ENCODE results near the gene CDV3.
A peak's percentile ranks its signal among the peaks of the same experiment; 100 is the strongest.

CDV3 gene

GRCh38 chr3:133568294-133569014, 5.0 kb upstream of the CDV3 start:
- no peak for DNase-seq (ENCODE audit: low read depth in 4 of 4, low spot score in 1 of 4)

DNA sequence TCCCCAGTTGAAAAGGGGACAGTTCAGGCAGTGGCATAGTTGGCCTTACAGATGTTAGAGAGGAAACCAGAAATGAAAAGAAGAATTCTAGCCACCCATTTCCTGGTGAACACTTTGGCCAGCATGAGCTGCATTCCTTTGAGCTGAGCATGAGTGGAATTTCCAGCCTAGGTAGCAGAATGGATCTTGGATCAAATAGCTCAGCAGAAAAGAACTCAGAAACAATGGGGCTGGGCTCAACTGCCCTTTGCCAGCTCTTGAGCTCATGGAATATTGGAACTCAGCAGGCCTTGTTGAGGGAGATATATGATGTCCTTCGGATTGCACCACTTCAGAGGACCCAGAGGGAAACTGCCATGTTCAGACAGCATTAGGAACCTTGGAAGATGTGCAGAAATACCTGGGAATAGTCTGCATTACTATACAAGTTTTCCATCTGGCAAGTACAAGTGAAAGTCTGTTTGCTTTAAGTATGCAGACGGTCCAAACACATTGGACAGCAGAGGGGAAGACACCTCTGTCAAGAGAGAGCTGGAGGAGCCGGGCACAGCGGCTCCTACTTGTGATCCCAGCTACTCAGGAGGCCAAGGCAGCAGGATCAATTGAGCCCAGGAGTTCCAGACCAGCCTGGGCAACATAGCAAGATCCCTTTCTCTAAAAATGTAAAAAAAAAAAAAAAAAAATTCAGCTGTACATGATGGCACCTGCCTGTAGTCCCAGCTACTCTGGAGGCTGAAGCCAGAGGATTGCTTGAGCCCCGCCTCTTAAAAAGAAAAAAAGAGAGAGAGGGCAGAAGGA, 3.1 kb upstream of the CDV3 start:
- no peak for DNase-seq (ENCODE audit: low read depth in 4 of 4, low spot score in 1 of 4)

- DNase-seq (ENCODE audit: low read depth in 4 of 4, low spot score in 1 of 4): no peak
Observed at GRCh38 chr3:133570937-133571320, 2.6 kb upstream of the CDV3 start.

GRCh38 chr3:133572158-133573053, 1.1 kb upstream of the CDV3 start:
- no peak for DNase-seq (ENCODE audit: low read depth in 4 of 4, low spot score in 1 of 4)

- DNase-seq (ENCODE audit: low read depth in 4 of 4, low spot score in 1 of 4): peak; percentile 96 to 100 (median 100)
Observed at GRCh38 chr3:133573054-133573628, 345 bp upstream of the CDV3 start.

- peak; percentile 41 to 61 (median 50) for DNase-seq (ENCODE audit: low read depth in 4 of 4, low spot score in 1 of 4)
Observed at GRCh38 chr3:133574260-133574881, 885 bp downstream of the CDV3 start.

- DNase-seq (ENCODE audit: low read depth in 4 of 4, low spot score in 1 of 4): no peak
Observed at GRCh38 chr3:133575086-133575485, 1.6 kb downstream of the CDV3 start.

- DNase-seq (ENCODE audit: low read depth in 4 of 4, low spot score in 1 of 4): no peak
Observed at GRCh38 chr3:133576169-133576568, 2.7 kb downstream of the CDV3 start.

DNA sequence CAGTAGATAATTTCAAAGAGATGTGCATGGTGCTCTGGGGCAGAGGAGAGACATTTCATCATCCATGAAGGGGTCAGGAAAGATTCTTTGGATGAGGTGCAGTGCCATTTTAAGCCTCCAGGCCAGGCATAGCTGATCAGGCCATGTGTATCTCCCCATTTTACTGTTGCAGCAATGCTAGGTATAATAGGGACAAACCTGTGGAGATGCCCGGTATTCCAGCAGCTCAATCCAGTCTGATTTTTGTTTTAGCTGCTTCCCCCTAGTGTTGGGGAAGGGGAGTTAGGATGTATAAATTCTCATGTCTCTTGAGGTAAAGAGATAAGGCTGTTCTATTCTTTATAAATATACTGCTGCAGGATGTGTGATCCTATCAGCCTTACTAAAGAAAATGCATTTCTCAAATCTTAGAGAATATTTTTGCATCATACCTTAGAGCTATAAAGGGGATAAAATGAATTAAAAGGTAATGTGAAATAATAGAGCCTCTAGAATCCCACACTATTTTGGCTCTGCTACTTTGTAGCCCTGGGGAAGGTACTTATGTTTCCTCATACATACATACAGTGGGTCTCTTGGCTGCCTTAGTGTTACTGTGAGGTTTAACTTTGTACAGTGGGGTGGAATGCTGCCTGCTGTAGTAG, 5.2 kb downstream of the CDV3 start:
- no peak for DNase-seq (ENCODE audit: low read depth in 4 of 4, low spot score in 1 of 4)

- DNase-seq (ENCODE audit: low read depth in 4 of 4, low spot score in 1 of 4): no peak
Observed at GRCh38 chr3:133583396-133583795, 9.9 kb downstream of the CDV3 start.

GRCh38 chr3:133588035-133588434, 14.5 kb downstream of the CDV3 start:
- no peak for DNase-seq (ENCODE audit: low read depth in 4 of 4, low spot score in 1 of 4)

DNA sequence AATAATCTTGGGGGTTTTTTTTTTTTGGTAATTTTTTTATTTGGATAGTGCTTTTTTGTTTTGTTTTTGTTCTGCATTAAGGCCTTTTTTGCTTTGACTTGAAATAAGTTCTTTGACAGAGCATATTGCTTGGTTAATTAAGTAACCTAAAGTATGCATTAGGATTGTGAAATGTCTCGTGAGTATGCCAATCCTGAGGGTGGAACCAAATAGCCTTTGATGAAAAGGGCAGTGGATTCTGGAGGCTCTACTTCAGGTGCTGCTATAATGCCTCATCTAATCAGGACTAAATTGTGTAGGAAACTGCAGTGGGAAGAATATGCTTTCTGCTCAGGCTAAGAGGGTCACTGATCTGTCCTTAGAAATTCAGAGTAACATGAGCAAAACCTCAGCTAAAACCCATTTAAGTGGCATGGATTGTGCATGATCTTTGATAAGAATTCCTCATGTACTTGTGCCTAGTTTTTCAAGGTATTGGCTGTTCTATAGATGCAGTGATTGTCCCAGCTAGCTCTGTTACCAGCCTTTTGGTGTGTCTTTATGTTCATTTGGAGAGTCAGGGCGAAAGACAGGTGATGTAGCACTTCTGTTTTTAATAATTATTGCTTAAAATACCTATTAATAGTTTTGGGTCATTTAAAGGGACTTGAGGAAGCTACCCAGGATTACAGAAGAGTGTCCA, 15.4 kb downstream of the CDV3 start:
- no peak for DNase-seq (ENCODE audit: low read depth in 4 of 4, low spot score in 1 of 4)

DNA sequence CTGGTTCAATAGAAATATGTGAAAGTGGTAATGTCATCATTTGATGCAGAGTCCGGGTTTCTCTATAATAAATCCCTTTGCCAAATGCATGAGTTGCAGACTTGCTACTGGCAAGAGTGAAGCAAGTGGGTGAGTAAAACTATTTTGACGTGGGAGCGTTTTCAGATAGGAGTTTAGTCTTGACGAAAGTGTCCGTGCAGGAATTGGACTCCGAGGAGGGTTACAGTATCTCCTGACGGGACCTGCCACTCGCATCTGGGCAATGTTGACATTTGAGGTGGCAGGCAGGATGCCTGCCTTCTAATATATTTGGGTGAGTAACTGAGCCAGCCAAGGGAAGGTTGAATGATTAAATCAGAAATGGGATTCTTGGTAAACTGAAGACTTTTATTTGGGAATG, 16.0 kb downstream of the CDV3 start:
- no peak for DNase-seq (ENCODE audit: low read depth in 4 of 4, low spot score in 1 of 4)

- DNase-seq (ENCODE audit: low read depth in 4 of 4, low spot score in 1 of 4): no peak
Observed at GRCh38 chr3:133591271-133591742, 17.8 kb downstream of the CDV3 start.

DNA sequence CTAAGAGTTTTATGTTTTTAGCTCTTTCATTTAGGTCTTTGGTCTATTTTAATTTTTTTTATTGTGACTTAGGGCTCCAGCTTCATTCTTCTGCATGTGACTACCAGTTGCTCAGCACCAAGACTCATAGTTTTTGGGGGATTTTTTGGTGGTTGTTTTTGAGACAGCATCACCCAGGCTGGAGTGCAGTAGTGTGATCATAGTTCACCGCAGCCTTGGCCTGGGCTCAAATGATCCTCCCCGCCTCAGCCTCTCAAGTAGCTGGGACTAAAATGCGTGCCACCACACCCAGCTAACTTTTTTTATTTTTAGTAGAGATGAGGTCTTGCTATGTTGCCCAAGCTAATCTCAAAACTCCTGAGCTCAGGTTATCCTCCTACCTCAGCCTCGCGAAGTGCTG, 19.4 kb downstream of the CDV3 start:
- no peak for DNase-seq (ENCODE audit: low read depth in 4 of 4, low spot score in 1 of 4)

DNA sequence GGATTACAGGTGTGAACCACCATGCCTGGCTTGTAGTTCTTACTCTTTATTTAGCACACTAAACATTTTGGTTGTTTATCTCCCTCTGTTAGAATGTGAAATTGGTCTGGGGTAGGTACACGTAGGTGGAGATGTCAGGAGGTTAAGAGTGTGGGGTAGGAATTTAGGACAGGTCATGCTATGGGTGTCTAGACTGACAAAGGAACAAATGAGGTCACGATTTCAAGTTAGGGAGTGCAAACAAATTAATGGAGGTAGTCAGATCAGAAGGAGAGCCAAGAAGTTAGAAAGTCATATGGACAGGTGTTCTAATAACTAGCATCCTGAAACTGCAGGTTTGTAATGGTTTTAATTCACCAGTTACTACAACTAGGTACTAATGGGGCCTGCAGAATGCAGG, 19.8 kb downstream of the CDV3 start:
- DNase-seq (ENCODE audit: low read depth in 4 of 4, low spot score in 1 of 4): no peak

GRCh38 chr3:133595341-133595740, 21.9 kb downstream of the CDV3 start:
- DNase-seq (ENCODE audit: low read depth in 4 of 4, low spot score in 1 of 4): peak in 1 of 4 experiments; percentile 33

GRCh38 chr3:133598405-133598804, 24.9 kb downstream of the CDV3 start:
- no peak for DNase-seq (ENCODE audit: low read depth in 4 of 4, low spot score in 1 of 4)

GRCh38 chr3:133599280-133599679, 25.8 kb downstream of the CDV3 start:
- DNase-seq (ENCODE audit: low read depth in 4 of 4, low spot score in 1 of 4): no peak

All from stimulated activated CD4-positive, alpha-beta T cell treated with anti-CD3 and anti-CD28 coated beads, Interleukin-1b, Interleukin-23, amount 100 ng/mL, for 24 hours (primary cell).